Caco-2 (cell line): ENCODE measurements around the gene RHBDF1. TPM values are rescaled to one million over a fixed set of nuclear protein-coding genes. Genes with fewer than 3 reads are reported as not detected.

ENCODE experiments used
- BruUV-seq: library from RNA; stranded (reverse); fragments of 400-500 nt; replicated peaks from 2 replicates; lab custom pipeline; 2021; lab: Mats Ljungman, UMichigan
- CTCF ChIA-PET: fragments of 300-600 bp; sonication (Branson Sonifier 250); formaldehyde crosslinking; loops from one replicate; lab custom pipeline; 2022; ENCODE audit warnings: antibody characterized with exemption; lab: Charles Lee
- POLR2A ChIA-PET: fragments of 300-600 bp; sonication (Branson Sonifier 250); formaldehyde crosslinking; loops from one replicate; lab custom pipeline; 2022; ENCODE audit warnings: antibody characterized with exemption; lab: Charles Lee
- DNase-seq, 2 experiments: peaks; one replicate each; pipeline versions ENCODE4 v3.0.0 to v3.0.0-alpha.2; 2020 to 2022
- H3K27me3 ChIP-seq: replicated peaks from 2 replicates; pipeline ENCODE4 v1.6.0; 2011; ENCODE audit warnings: low read length; ENCODE audit not compliant: control insufficient read depth, insufficient read depth
- H3K36me3 ChIP-seq: 2 replicates; pipeline ENCODE4 v1.5.1; 2011; ENCODE audit warnings: low read length; ENCODE audit not compliant: control insufficient read depth, insufficient read depth
- H3K4me1 ChIP-seq: fragments of 250-450 bp; sonication (Bioruptor Pico); 2 replicates; pipeline ENCODE4 v1.5.1; 2020; ENCODE audit warnings: mild to moderate bottlenecking
- H3K4me3 ChIP-seq: 2 replicates; pipeline ENCODE4 v1.5.1; 2011; ENCODE audit warnings: low read depth, mild to moderate bottlenecking, control low read depth, low read length
- H3K9me3 ChIP-seq: fragments of 250-450 bp; sonication (Bioruptor Pico); 2 replicates; pipeline ENCODE4 v1.5.1; 2020; ENCODE audit warnings: mild to moderate bottlenecking, moderate library complexity
- H3K27ac Mint-ChIP-seq: one replicate; pipeline ENCODE4 v1.8.0; 2022; ENCODE audit warnings: mixed read lengths; ENCODE audit not compliant: unreplicated experiment
- H3K27me3 Mint-ChIP-seq: one replicate; pipeline ENCODE4 v1.8.0; 2022; ENCODE audit warnings: mixed read lengths; ENCODE audit not compliant: insufficient read depth, unreplicated experiment
- H3K36me3 Mint-ChIP-seq: one replicate; pipeline ENCODE4 v1.8.0; 2022; ENCODE audit warnings: mild to moderate bottlenecking, mixed read lengths; ENCODE audit not compliant: insufficient read depth, unreplicated experiment
- H3K4me1 Mint-ChIP-seq: one replicate; pipeline ENCODE4 v1.8.0; 2022; ENCODE audit warnings: low read depth, mixed read lengths; ENCODE audit not compliant: unreplicated experiment
- H3K4me3 Mint-ChIP-seq: one replicate; pipeline ENCODE4 v1.8.0; 2022; ENCODE audit warnings: mild to moderate bottlenecking, moderate library complexity, mixed read lengths; ENCODE audit not compliant: unreplicated experiment
- H3K9me3 Mint-ChIP-seq: one replicate; pipeline ENCODE4 v1.8.0; 2022; ENCODE audit warnings: mixed read lengths; ENCODE audit not compliant: unreplicated experiment
- intact Hi-C: fragments of 100-400 bp; cut with micrococcal nuclease; formaldehyde crosslinking; loops from one replicate; pipeline ENCODE4 v1.10.0; 2022; ENCODE audit not compliant: unreplicated experiment
- total RNA-seq: library from RNA; stranded (reverse); gene quantifications from 2 replicates; pipeline ENCODE4 v1.2.3, GENCODE V29; 2022
- TF ChIP-seq, protein P1 (sequence below), 2 experiments: fragments of 200-600 bp in 1 of 2; IDR thresholded peaks; 1 replicate in 1 of 2; 2 replicates in 1 of 2; pipeline versions ENCODE4 v1.5.1 to v1.8.0; 2011 to 2022; ENCODE audit warnings: antibody characterized with exemption in 1 of 2, control low read depth in 1 of 2, inconsistent platforms in 1 of 2, low read depth in 1 of 2, low read length in 1 of 2, mild to moderate bottlenecking in 1 of 2, moderate library complexity in 1 of 2; ENCODE audit not compliant: insufficient read depth in 1 of 2, severe bottlenecking in 1 of 2, unreplicated experiment in 1 of 2

Gene RHBDF1
- total RNA-seq, 1 experiment from 2014 or later: 62.3 TPM

DNA sequence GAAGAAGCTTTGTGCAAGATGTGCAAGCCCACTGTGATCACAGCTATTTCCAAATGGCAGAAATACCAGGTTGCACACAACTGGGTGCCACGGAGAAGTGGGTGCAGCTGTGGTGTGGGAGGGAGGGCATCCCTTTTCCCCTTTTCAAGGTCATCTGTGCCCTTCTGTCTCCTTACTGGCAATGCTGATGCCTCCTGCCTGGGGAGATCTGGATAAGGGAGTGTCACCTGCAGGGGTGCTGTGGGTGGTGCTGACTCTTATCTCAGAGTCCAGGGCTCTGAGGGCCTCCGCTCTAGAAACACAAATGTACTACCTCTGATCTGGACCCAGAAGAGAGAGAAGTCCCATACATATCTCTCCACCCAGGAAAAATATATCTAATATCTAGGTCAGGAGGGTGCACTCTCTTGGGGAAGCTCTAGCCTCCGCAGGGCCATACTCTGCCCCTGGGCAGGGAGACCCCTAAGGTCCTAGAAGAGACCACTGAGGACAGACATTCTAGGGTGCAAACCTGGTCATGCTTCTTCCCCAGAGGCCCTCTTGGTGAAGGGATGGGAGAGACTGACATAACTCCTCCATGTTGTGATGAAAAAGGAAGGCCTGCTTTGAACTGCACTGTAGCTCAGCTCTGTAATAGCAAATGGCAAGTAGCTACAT lies 47.5 kb upstream of the RHBDF1 start:
- BruUV-seq: no TSS peak
- peaks cover 18% of the 10 kb centered on the region for H3K36me3 Mint-ChIP-seq

DNA sequence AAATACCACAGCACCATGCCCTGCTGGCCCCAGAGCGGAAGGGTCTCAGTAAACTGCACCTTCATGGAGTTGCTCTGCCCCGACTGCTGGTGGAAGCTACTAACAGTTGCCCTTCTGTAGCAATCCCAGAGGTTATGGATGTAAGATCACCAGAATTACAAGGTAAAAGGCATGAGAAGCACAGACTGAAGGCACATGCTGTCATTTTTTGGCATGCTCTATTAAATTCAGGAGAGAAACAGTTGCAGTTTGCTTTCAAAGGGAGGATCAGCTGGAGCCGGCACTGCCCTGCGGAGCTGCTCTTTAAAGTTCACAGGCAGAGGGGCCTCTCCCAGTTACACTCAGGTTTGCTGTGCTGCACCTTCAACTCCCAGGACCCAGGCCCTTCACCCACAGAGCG lies 46.9 kb upstream of the RHBDF1 start:
- Mint-ChIP-seq H3K4me1 (no peaks in the 10 kb centered on the region), H3K9me3 (no peaks in the 10 kb centered on the region), H3K4me3 (no peak overlapping the region), H3K27ac (no peak overlapping the region), H3K36me3 (peaks cover 18% of the 10 kb centered on the region), H3K27me3 (no peaks in the 10 kb centered on the region)
- TF ChIP-seq, protein P1, sequence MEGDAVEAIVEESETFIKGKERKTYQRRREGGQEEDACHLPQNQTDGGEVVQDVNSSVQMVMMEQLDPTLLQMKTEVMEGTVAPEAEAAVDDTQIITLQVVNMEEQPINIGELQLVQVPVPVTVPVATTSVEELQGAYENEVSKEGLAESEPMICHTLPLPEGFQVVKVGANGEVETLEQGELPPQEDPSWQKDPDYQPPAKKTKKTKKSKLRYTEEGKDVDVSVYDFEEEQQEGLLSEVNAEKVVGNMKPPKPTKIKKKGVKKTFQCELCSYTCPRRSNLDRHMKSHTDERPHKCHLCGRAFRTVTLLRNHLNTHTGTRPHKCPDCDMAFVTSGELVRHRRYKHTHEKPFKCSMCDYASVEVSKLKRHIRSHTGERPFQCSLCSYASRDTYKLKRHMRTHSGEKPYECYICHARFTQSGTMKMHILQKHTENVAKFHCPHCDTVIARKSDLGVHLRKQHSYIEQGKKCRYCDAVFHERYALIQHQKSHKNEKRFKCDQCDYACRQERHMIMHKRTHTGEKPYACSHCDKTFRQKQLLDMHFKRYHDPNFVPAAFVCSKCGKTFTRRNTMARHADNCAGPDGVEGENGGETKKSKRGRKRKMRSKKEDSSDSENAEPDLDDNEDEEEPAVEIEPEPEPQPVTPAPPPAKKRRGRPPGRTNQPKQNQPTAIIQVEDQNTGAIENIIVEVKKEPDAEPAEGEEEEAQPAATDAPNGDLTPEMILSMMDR (IDR thresholded peaks at IDR 0.05; ENCODE audit: insufficient read depth in 1 of 2, low read depth in 1 of 2, low read length in 1 of 2, severe bottlenecking in 1 of 2, unreplicated experiment in 1 of 2): no peak
- Histone ChIP-seq H3K4me3 (no peak overlapping the region), H3K36me3 (peaks cover 2% of the 10 kb centered on the region), H3K27me3 (no peaks in the 10 kb centered on the region), H3K9me3 (no peaks in the 10 kb centered on the region), H3K4me1 (no peaks in the 10 kb centered on the region)
- intact Hi-C loops: no loop called here
- no TSS peak for BruUV-seq
- DNase-seq: no peak
- ChIA-PET CTCF (interaction anchor here (1.5 kb wide), 1 partner anchor 12 kb away, joined by 5 read pairs; no protein-coding TSS in a partner anchor), POLR2A (no interaction called here)

More for the DNA sequence above, 47.5 kb upstream of the RHBDF1 start:
- H3K9me3 ChIP-seq: no peaks in the 10 kb centered on the region
- intact Hi-C loops: no loop called here
- TF ChIP-seq, protein P1 (IDR thresholded peaks at IDR 0.05; ENCODE audit: insufficient read depth in 1 of 2, low read depth in 1 of 2, low read length in 1 of 2, severe bottlenecking in 1 of 2, unreplicated experiment in 1 of 2): no peak
- H3K36me3 ChIP-seq: peaks cover 2% of the 10 kb centered on the region
- Mint-ChIP-seq H3K9me3 (no peaks in the 10 kb centered on the region), H3K4me3 (no peak overlapping the region), H3K4me1 (no peaks in the 10 kb centered on the region), H3K27me3 (no peaks in the 10 kb centered on the region), H3K27ac (no peak overlapping the region)
- ChIA-PET POLR2A (no interaction called here), CTCF (interaction anchor here (1.5 kb wide), 1 partner anchor 13 kb away, joined by 5 read pairs; no protein-coding TSS in a partner anchor)
- H3K27me3 ChIP-seq: no peaks in the 10 kb centered on the region
- no peak for DNase-seq
- H3K4me1 ChIP-seq: no peaks in the 10 kb centered on the region
- H3K4me3 ChIP-seq: no peak overlapping the region

DNA sequence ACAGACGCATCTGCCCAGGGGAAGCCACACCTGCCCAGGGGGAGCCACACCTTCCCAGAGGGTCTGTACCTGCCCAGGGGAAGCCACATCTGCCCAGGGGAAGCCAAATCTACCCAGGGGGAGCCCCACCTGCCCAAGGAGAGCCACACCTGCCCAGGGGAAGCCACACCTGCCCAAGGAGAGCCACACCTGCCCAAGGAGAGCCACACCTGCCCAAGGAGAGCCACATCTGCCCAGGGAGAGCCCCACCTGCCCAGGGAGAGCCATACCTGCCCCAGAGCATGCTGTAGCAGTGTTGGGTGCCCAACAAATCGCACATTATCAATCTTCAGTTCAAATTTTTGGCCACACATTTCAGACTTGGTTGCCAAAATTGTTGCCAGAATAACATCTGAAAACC lies 46.4 kb upstream of the RHBDF1 start:
- Mint-ChIP-seq H3K27ac (no peak overlapping the region), H3K4me3 (no peak overlapping the region), H3K9me3 (no peaks in the 10 kb centered on the region), H3K27me3 (no peaks in the 10 kb centered on the region), H3K4me1 (no peaks in the 10 kb centered on the region), H3K36me3 (peaks cover 19% of the 10 kb centered on the region)
- ChIA-PET CTCF (no interaction called here), POLR2A (no interaction called here)
- H3K27me3 ChIP-seq: no peaks in the 10 kb centered on the region
- H3K9me3 ChIP-seq: no peaks in the 10 kb centered on the region
- intact Hi-C loops: no loop called here
- TF ChIP-seq, protein P1 (IDR thresholded peaks at IDR 0.05; ENCODE audit: insufficient read depth in 1 of 2, low read depth in 1 of 2, low read length in 1 of 2, severe bottlenecking in 1 of 2, unreplicated experiment in 1 of 2): no peak
- BruUV-seq: no TSS peak
- DNase-seq: no peak
- H3K36me3 ChIP-seq: peaks cover 3% of the 10 kb centered on the region
- H3K4me1 ChIP-seq: 0 out of 2 replicates have a peak, but pooled peaks cover under 1% of the 10 kb centered on the region
- H3K4me3 ChIP-seq: no peak overlapping the region
